GM12874 (cell line): ENCODE results near the gene RIC8B.
A peak's percentile ranks its signal among the peaks of the same experiment; 100 is the strongest.

Experiments
- TF ChIP-seq, protein P1 (sequence below): IDR thresholded peaks from 2 replicates; pipeline ENCODE4 v1.5.1; 2011; ENCODE audit warnings: low read depth, mild to moderate bottlenecking, control low read depth, low read length, moderate library complexity; ENCODE audit not compliant: insufficient read depth

RIC8B gene

DNA sequence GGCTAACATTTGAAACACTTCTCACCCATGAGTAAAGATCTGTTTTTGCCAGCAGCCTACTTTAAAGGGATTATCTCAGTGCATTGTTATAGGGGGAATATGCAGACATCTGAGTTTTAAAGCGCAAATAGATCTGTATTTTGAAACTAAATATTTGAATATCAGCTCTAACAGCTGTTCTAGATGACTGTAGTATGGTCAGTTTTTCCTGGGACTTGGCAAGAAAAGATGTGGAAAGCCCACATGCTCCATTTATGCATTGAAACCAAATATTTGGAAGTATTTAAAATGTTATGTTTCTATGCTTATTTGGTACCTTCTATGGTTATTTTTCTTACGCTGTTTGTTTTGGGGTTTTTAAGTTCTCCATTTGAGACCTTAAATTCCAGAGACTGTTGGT, 41.7 kb downstream of the RIC8B start:
- TF ChIP-seq, protein P1, sequence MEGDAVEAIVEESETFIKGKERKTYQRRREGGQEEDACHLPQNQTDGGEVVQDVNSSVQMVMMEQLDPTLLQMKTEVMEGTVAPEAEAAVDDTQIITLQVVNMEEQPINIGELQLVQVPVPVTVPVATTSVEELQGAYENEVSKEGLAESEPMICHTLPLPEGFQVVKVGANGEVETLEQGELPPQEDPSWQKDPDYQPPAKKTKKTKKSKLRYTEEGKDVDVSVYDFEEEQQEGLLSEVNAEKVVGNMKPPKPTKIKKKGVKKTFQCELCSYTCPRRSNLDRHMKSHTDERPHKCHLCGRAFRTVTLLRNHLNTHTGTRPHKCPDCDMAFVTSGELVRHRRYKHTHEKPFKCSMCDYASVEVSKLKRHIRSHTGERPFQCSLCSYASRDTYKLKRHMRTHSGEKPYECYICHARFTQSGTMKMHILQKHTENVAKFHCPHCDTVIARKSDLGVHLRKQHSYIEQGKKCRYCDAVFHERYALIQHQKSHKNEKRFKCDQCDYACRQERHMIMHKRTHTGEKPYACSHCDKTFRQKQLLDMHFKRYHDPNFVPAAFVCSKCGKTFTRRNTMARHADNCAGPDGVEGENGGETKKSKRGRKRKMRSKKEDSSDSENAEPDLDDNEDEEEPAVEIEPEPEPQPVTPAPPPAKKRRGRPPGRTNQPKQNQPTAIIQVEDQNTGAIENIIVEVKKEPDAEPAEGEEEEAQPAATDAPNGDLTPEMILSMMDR = no peak

DNA sequence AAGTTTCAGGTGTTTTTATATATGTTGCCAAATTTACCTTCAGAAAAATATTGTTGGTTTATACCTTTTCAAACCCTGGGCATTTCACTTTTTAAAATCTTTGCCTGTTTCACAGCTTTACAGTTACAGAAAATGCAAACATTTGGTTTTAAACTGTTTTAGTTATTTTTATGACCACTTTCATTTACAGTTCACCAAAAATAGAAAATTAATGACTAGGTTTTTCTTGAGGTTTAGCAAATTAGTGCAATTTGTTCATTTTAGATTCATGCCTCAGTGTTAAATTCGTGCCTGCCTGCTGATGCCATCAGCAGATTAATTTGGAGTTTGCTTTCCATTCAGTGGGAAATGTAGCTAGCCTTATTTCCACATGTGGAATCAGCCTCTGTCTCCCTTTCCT, 45.5 kb downstream of the RIC8B start:
- TF ChIP-seq, protein P1 = no peak

DNA sequence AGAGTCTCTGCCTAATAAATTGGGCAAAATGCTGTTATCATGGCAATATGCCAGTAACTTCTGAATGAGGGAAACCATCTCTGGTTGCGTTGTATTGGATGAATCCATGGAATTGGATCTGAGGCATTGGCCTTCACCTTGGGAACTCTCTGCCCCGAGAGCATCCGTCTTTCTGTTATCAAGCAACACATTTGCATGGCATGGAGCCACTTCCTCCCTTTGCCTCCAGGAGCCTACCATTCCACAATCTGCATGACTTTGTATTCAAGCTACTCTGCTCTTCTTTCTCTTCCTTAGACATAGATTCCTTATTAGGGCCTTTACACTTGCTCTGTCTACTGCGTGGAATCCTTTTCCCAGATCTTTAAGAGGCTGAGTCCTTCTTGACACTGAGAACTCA, 57.2 kb downstream of the RIC8B start:
- TF ChIP-seq, protein P1 = no peak

DNA sequence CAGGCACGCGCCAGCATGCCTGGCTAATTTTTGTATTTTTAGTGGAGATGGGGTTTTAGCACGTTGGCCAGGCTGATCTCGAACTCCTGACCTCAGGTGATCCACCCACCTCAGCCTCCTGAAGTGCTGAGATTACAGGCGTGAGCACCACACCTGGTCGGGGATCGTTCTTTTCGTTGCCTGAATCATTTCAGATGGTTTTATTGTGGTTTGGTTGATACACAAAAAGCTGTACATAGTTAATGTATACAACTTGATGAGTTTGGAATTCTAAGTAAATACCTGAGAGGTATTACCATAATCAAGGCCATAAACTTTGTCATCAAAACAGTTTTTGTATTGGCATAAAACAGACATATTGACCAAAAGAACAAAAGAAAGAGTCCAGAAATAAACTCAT, 63.3 kb downstream of the RIC8B start:
- TF ChIP-seq, protein P1 = no peak

DNA sequence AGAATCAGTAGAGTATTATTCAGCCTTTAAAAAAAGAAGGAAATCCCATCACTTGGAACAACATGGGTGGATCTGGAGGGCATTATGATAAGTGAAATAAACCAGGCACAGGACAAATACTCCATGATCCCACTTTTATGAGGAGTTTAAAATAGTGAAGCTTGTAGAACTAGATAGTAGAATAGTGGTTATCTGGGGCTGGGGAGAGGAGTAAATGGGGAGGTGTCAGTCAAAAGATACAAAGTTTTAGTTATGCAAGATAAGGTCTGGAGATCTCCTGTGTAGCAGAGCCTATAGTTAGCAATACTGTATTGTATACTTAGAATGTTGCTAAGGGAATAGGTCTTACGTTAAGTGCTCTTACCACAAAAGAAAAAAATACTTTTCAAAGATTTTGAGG, 64.9 kb downstream of the RIC8B start:
- TF ChIP-seq, protein P1 = no peak

DNA sequence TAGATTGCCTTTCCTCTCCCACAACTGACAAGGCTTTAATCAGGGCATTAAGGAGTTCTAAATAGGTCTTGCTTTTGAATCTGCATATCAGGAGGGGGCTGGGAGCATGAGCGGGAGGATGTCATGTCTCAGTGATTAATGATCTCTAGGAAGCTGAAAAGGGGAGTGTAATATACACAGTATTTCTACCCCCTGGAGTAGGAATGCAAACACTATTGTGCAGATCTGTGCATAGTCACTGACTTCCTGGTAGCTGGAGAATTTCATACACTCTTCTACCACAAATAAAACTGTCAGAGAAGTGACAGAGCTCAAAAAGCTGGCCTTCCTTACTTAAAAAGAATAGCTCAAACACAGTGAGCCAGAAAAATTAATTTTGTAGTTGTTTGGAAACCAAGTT, 65.8 kb downstream of the RIC8B start:
- TF ChIP-seq, protein P1 = no peak

DNA sequence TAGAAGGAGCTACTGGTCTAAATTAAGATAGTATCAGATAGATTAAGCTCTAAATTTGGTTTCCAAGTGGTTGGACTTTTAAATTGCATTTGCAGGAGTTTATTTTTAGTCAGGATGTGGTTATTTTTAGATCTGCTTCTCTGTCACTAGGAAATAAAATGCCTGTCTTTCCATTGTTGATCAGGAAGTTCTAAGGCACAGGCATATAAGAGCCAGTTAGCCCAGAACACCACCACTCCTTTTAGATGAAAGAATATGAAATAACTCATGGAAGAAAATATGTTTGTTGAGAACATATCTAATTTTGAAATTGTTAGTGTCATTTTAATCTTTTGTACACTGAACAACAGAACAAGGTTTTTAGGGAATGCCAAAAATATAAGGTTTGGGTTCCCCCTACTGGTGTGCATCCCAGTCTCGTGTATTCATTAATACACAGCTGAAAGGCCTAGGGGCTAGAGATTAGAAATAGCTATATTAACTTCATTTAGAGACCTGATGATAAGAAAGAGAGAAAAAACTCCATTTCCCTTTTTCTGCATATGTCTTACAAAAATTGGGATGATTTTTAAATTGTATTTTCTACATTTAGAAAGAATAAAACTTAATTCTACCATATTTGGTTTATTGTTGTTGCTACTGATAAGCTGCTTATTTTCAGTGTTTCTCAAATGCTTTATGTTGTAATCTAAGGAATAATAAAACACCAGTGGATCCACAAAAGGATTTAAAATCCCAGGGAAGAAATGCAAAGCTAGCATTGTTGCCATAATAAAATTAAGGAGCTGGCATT, 67.2 kb downstream of the RIC8B start:
- TF ChIP-seq, protein P1 = peak; percentile 18; the same call in 1 of the 2 replicates

DNA sequence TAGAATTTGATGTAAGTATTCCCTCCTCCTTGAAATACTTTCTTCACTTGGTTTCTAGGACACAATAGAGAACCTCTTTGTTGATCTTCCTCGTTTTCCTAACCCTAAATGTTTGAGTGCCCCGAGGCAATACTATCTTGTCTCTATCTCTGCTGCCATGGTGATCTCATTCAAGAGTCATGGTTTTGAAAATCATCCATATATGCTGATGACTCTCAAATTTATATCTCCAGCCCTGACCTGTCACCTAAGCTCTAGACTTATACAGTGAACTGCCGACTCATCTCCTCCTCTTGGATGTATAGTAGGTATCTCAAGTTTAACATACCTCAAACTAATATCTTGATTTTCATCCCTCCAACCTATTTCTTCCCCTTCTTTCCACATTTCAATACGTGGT, 71.4 kb downstream of the RIC8B start:
- TF ChIP-seq, protein P1 = no peak
